ENCODE measurements around the gene PABPN1L. TPM values are rescaled to one million over a fixed set of nuclear protein-coding genes. Genes with fewer than 3 reads are reported as not detected.

Gene PABPN1L
- total and polyA plus RNA-seq, 2 donors (not counting 1 experiment from before 2014, with no cell fraction given): 0.21 to 0.84 TPM

DNA sequence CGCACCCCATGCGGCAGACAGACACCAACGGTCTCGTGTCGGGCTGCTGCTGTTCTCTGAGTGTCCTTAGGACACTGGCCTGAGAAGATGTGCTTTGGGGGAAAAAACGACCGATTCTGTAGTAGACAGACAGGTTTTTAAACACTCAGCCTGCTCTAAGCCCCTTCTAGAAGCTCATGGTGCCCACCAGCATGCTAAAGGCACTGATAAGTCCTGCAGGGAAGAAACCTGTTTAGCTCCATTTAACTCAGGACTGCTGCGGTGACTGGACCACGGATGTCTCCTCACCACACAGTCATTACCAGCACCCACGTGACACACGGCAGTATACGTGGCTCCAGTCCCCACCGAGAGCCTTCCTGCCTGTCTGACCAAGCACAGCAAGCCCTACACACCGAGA lies 35.7 kb downstream of the PABPN1L start:
- Mint-ChIP-seq H3K9me3 (ENCODE audit: insufficient read depth) (no peaks in the 10 kb centered on the region), H3K4me3 (no peak overlapping the region), H3K4me1 (peaks cover 2% of the 10 kb centered on the region), H3K27ac (no peak overlapping the region), H3K27me3 (no peaks in the 10 kb centered on the region)
- Histone ChIP-seq H4K20me1 (ENCODE audit: control insufficient read depth, insufficient read depth, low read length, poor library complexity, severe bottlenecking) (no peaks in the 10 kb centered on the region), H3K27me3 (replicated peaks in 1 of 4; ENCODE audit: control extremely low read depth in 1 of 4, control insufficient read depth in 3 of 4, insufficient read depth in 4 of 4, low read length in 3 of 4) (no peaks in the 10 kb centered on the region), H3K9ac (ENCODE audit: low read length) (no peak overlapping the region), H3K4me1 (ENCODE audit: control insufficient read depth in 2 of 2, insufficient read depth in 2 of 2, low read length in 2 of 2) (no peaks in the 10 kb centered on the region), H3K4me2 (replicated peaks; ENCODE audit: low read depth, low read length, poor library complexity, severe bottlenecking) (no peak overlapping the region), H3K4me3 (ENCODE audit: control extremely low read depth in 1 of 5, extremely low read depth in 1 of 5, insufficient read depth in 1 of 5, low read depth in 2 of 5, low read length in 4 of 5) (no peak overlapping the region), H3K79me2 (ENCODE audit: control insufficient read depth, insufficient read depth, low read length) (no peaks in the 10 kb centered on the region), H3K36me3 (replicated peaks in 1 of 2; ENCODE audit: control extremely low read depth in 1 of 2, control insufficient read depth in 1 of 2, extremely low read depth in 1 of 2, insufficient read depth in 2 of 2, low read length in 1 of 2) (peaks cover 0 to 7% of the 10 kb centered on the region in 2 experiments), H2AFZ (ENCODE audit: insufficient read depth, low read depth, low read length, poor library complexity, severe bottlenecking) (no peak overlapping the region), H3K27ac (ENCODE audit: low read length in 2 of 2) (no peak overlapping the region), H3K9me3 (ENCODE audit: control extremely low read depth in 1 of 3, control insufficient read depth in 2 of 3, insufficient read depth in 1 of 3, low read length in 2 of 3) (no peaks in the 10 kb centered on the region)
- DNase-seq: no peak
- intact Hi-C loops (cut with micrococcal nuclease): no loop called here
- ATAC-seq (ENCODE audit: low read depth): no peak
- no peak for TF ChIP-seq EZH2 (IDR thresholded peaks at IDR 0.05; ENCODE audit: borderline replicate concordance, insufficient read depth, low read depth, low read length, poor library complexity, severe bottlenecking)
- TF ChIP-seq, protein P1, sequence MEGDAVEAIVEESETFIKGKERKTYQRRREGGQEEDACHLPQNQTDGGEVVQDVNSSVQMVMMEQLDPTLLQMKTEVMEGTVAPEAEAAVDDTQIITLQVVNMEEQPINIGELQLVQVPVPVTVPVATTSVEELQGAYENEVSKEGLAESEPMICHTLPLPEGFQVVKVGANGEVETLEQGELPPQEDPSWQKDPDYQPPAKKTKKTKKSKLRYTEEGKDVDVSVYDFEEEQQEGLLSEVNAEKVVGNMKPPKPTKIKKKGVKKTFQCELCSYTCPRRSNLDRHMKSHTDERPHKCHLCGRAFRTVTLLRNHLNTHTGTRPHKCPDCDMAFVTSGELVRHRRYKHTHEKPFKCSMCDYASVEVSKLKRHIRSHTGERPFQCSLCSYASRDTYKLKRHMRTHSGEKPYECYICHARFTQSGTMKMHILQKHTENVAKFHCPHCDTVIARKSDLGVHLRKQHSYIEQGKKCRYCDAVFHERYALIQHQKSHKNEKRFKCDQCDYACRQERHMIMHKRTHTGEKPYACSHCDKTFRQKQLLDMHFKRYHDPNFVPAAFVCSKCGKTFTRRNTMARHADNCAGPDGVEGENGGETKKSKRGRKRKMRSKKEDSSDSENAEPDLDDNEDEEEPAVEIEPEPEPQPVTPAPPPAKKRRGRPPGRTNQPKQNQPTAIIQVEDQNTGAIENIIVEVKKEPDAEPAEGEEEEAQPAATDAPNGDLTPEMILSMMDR (IDR thresholded peaks at IDR 0.05): no peak
- ChIA-PET POLR2A (interaction anchor here (0.6 kb wide), 1 partner anchor 321 kb away, joined by 3 read pairs; no protein-coding TSS in a partner anchor), CTCF (no interaction called here)
- 97% methylated on average over 14 of the region's 14 CpGs for WGBS (ENCODE audit: insufficient coverage)

DNA sequence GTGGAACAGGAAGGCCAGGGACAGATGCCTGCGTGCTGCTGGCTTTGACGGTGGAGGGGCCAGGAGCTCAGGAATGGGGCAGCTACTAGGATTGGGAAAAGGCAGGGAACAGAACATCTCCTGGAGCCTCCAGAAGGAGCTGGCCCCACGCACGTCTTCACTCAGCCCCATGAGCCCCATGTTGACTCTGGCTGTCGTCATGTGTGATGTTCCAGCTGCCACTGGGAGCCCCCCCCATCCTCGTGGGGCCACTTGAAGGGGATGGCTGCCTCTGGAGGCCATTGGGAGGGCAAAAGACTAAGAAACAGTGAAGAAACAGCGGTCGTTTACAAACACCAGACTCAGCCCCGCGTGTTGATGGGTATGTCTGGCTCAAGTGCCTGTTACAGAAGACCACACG lies 36.2 kb downstream of the PABPN1L start:
- TF ChIP-seq, protein P1 (IDR thresholded peaks at IDR 0.05): no peak
- TF ChIP-seq EZH2 (IDR thresholded peaks at IDR 0.05; ENCODE audit: borderline replicate concordance, insufficient read depth, low read depth, low read length, poor library complexity, severe bottlenecking): no peak
- Histone ChIP-seq H3K9ac (ENCODE audit: low read length) (no peak overlapping the region), H3K36me3 (replicated peaks in 1 of 2; ENCODE audit: control extremely low read depth in 1 of 2, control insufficient read depth in 1 of 2, extremely low read depth in 1 of 2, insufficient read depth in 2 of 2, low read length in 1 of 2) (peaks cover 0 to 7% of the 10 kb centered on the region in 2 experiments), H2AFZ (ENCODE audit: insufficient read depth, low read depth, low read length, poor library complexity, severe bottlenecking) (no peak overlapping the region), H4K20me1 (ENCODE audit: control insufficient read depth, insufficient read depth, low read length, poor library complexity, severe bottlenecking) (no peaks in the 10 kb centered on the region), H3K9me3 (ENCODE audit: control extremely low read depth in 1 of 3, control insufficient read depth in 2 of 3, insufficient read depth in 1 of 3, low read length in 2 of 3) (no peaks in the 10 kb centered on the region), H3K4me1 (ENCODE audit: control insufficient read depth in 2 of 2, insufficient read depth in 2 of 2, low read length in 2 of 2) (no peaks in the 10 kb centered on the region), H3K27ac (ENCODE audit: low read length in 2 of 2) (no peak overlapping the region), H3K4me2 (replicated peaks; ENCODE audit: low read depth, low read length, poor library complexity, severe bottlenecking) (no peak overlapping the region), H3K4me3 (ENCODE audit: control extremely low read depth in 1 of 5, extremely low read depth in 1 of 5, insufficient read depth in 1 of 5, low read depth in 2 of 5, low read length in 4 of 5) (no peak overlapping the region), H3K27me3 (replicated peaks in 1 of 4; ENCODE audit: control extremely low read depth in 1 of 4, control insufficient read depth in 3 of 4, insufficient read depth in 4 of 4, low read length in 3 of 4) (no peaks in the 10 kb centered on the region), H3K79me2 (ENCODE audit: control insufficient read depth, insufficient read depth, low read length) (no peaks in the 10 kb centered on the region)
- Mint-ChIP-seq H3K27ac (no peak overlapping the region), H3K4me1 (peaks cover 2% of the 10 kb centered on the region), H3K4me3 (no peak overlapping the region), H3K9me3 (ENCODE audit: insufficient read depth) (no peaks in the 10 kb centered on the region), H3K27me3 (no peaks in the 10 kb centered on the region)
- ATAC-seq (ENCODE audit: low read depth) (no peak), DNase-seq (no peak)
- ChIA-PET POLR2A (interaction anchor here (0.6 kb wide), 1 partner anchor 321 kb away, joined by 3 read pairs; no protein-coding TSS in a partner anchor), CTCF (no interaction called here)
- WGBS (ENCODE audit: insufficient coverage): 93% methylated on average over 11 of the region's 11 CpGs
- intact Hi-C loops (cut with micrococcal nuclease): no loop called here
